PC-3 (cell line): ENCODE measurements around the gene ADAMTSL2.

Experiments
- EZH2 ChIP-seq: fragments of 300-600 bp; sonication (generic); IDR thresholded peaks from one replicate; pipeline ENCODE4 v1.6.1; 2017; ENCODE audit warnings: antibody characterized with exemption, mild to moderate bottlenecking, low read length; ENCODE audit not compliant: unreplicated experiment
- TF ChIP-seq, protein P1 (sequence below): fragments of 300-600 bp; sonication (generic); conservative IDR thresholded peaks from 2 replicates; pipeline ENCODE4 v1.5.1; 2017; ENCODE audit warnings: antibody characterized with exemption, low read depth, mild to moderate bottlenecking, low read length

DNA sequence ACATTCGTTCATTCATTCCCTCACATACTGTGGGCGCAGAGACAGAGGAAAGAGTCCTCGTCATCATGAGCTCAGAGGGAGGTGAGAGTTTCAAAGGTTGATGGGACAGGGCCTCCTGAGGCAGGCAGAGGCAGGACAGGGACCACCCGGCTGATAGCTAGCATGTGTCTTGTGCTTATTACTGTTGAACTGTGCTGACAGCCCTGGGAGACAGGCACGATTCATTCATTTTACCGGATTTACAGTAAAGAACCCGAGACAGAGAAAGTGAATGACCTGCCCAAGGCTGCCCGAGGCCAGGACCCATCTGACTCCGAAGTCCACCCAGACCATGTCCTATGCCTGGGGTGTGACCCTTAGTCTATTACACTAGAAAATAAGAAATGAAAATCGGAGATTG is 79.6 kb downstream of the ADAMTSL2 start:
- no peak for TF ChIP-seq EZH2
- TF ChIP-seq, protein P1, sequence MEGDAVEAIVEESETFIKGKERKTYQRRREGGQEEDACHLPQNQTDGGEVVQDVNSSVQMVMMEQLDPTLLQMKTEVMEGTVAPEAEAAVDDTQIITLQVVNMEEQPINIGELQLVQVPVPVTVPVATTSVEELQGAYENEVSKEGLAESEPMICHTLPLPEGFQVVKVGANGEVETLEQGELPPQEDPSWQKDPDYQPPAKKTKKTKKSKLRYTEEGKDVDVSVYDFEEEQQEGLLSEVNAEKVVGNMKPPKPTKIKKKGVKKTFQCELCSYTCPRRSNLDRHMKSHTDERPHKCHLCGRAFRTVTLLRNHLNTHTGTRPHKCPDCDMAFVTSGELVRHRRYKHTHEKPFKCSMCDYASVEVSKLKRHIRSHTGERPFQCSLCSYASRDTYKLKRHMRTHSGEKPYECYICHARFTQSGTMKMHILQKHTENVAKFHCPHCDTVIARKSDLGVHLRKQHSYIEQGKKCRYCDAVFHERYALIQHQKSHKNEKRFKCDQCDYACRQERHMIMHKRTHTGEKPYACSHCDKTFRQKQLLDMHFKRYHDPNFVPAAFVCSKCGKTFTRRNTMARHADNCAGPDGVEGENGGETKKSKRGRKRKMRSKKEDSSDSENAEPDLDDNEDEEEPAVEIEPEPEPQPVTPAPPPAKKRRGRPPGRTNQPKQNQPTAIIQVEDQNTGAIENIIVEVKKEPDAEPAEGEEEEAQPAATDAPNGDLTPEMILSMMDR: no peak
